SKM-1 (cell line): ENCODE data around the gene GSC2.

Experiments
- DNase-seq: peaks from one replicate; lab custom pipeline; 2025; ENCODE audit not compliant: unreplicated experiment; lab: John Stamatoyannopoulos, UW

The GSC2 gene

GRCh38 chr22:19103880-19104821, 45.9 kb downstream of the GSC2 start:
- no peak for DNase-seq

GRCh38 chr22:19098157-19098556, 51.9 kb downstream of the GSC2 start:
- no peak for DNase-seq

GRCh38 chr22:19097518-19097917, 52.6 kb downstream of the GSC2 start:
- DNase-seq, result no peak
